RWPE2 (cell line): Measurements from ENCODE around the gene NFIX.
"Not testable (repeated sequence)": the region's sequence is repeated elsewhere in the genome, so short reads cannot be mapped to it uniquely, and the experiment has no call there.

Experiments
- ATAC-seq: fragments of 200-7000 bp; cut with Tn5 transposase; 3 replicates; pipeline ENCODE4 v1.9.1; 2021; ENCODE audit warnings: low read depth
- DNase-seq: peaks from one replicate; pipeline ENCODE4 v3.0.0-alpha.2; 2020; ENCODE audit warnings: low spot score
- H3K27ac ChIP-seq: fragments of 450-650 bp; 2 replicates; pipeline ENCODE4 v1.5.1; 2017; ENCODE audit warnings: mild to moderate bottlenecking; ENCODE audit not compliant: poor library complexity, severe bottlenecking
- H3K27me3 ChIP-seq: fragments of 250-450 bp; sonication (Bioruptor Pico); 2 replicates; pipeline ENCODE4 v1.5.1; 2021; ENCODE audit warnings: mild to moderate bottlenecking, moderate library complexity; ENCODE audit not compliant: insufficient read depth, poor library complexity, severe bottlenecking
- H3K36me3 ChIP-seq: fragments of 250-450 bp; sonication (Bioruptor Pico); 2 replicates; pipeline ENCODE4 v1.5.1; 2020; ENCODE audit warnings: low read depth, mild to moderate bottlenecking, moderate library complexity
- H3K4me1 ChIP-seq: fragments of 250-450 bp; sonication (Bioruptor Pico); 2 replicates; pipeline ENCODE4 v1.5.1; 2021; ENCODE audit warnings: mild to moderate bottlenecking, moderate library complexity; ENCODE audit not compliant: insufficient read depth, poor library complexity, severe bottlenecking
- H3K4me3 ChIP-seq: fragments of 250-450 bp; sonication (Bioruptor Pico); 2 replicates; pipeline ENCODE4 v1.5.1; 2021; ENCODE audit warnings: mild to moderate bottlenecking, moderate library complexity; ENCODE audit not compliant: severe bottlenecking
- H3K9me3 ChIP-seq: fragments of 250-450 bp; sonication (Bioruptor Pico); 2 replicates; pipeline ENCODE4 v1.5.1; 2021; ENCODE audit warnings: mild to moderate bottlenecking, moderate library complexity; ENCODE audit not compliant: severe bottlenecking
- TF ChIP-seq, protein P1 (sequence below): fragments of 450-650 bp; IDR thresholded peaks from one replicate; pipeline ENCODE4 v1.5.1; 2017; ENCODE audit warnings: mild to moderate bottlenecking, moderate library complexity; ENCODE audit not compliant: poor library complexity, severe bottlenecking

The NFIX gene

GRCh38 chr19:12955996-12956395, 39.3 kb upstream of the NFIX start:
- Histone ChIP-seq H3K27ac (peak overlapping the region; percentile 75), H3K27me3 (no peaks in the 10 kb centered on the region), H3K4me1 (peaks cover 21% of the 10 kb centered on the region), H3K36me3 (peaks cover 46% of the 10 kb centered on the region), H3K4me3 (peak overlapping the region; percentile 98), H3K9me3 (no peaks in the 10 kb centered on the region)
- no peak for DNase-seq
- ATAC-seq: no peak
- TF ChIP-seq, protein P1, sequence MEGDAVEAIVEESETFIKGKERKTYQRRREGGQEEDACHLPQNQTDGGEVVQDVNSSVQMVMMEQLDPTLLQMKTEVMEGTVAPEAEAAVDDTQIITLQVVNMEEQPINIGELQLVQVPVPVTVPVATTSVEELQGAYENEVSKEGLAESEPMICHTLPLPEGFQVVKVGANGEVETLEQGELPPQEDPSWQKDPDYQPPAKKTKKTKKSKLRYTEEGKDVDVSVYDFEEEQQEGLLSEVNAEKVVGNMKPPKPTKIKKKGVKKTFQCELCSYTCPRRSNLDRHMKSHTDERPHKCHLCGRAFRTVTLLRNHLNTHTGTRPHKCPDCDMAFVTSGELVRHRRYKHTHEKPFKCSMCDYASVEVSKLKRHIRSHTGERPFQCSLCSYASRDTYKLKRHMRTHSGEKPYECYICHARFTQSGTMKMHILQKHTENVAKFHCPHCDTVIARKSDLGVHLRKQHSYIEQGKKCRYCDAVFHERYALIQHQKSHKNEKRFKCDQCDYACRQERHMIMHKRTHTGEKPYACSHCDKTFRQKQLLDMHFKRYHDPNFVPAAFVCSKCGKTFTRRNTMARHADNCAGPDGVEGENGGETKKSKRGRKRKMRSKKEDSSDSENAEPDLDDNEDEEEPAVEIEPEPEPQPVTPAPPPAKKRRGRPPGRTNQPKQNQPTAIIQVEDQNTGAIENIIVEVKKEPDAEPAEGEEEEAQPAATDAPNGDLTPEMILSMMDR: no peak

DNA sequence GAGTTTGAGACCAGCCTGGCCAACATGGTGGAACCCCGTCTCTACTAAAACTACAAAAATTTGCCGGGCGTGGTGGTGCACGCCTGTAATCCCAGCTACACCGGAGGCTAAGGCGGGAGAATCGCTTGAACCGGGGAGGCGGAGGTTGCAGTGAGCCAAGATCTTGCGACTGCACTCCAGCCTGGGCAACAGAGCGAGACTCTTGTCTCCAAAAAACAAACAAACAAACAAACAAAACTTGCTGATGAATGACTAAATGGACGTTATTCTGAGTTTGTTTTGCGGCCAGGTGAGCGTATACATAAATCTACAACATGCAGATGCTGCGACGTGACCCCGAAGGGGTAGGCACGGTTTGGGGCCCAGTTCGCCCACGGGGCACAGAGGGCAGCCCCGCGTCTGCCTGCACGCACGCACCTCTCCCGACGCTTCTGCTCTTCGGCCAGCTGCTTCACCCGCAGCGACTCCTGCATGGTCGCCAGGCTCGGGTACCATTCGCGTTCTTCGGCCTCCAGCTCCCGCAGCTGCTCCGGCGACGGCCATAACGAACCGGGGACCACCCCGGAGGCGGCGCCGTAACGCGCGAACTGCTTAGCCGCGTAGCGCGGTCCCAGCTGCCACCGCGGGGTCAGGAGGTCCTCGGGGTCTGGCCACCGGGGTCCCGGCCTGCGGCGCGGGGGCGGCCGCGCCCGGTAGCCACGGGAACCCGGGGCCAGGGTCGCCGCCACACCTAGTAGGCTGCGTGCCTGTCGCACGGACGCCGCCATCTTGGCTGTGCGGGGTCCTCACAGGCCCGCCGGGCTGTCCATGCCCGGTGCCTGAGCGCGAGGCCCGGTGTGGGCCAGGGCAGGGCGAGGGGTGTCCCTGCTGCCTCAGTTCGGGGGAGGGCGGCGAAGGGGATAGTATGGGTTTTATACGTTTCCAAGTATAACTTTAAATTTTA, 38.6 kb upstream of the NFIX start, which contains the start of gene GADD45GIP1:
TSS of gene GADD45GIP1 (minus strand) at position 778 of the 943 bp plus-strand sequence. CDS start at position 767, 11 bp downstream.
- ATAC-seq: peak; percentile 90
- Histone ChIP-seq H3K27ac (peak within 1 kb of the TSS; percentile 75), H3K36me3 (peaks cover 40% of the 10 kb centered on the region), H3K27me3 (no peaks in the 10 kb centered on the region), H3K4me3 (peak within 1 kb of the TSS; percentile 98), H3K4me1 (peaks cover 21% of the 10 kb centered on the region), H3K9me3 (no peaks in the 10 kb centered on the region)
- TF ChIP-seq, protein P1: no peak
- no peak for DNase-seq

DNA sequence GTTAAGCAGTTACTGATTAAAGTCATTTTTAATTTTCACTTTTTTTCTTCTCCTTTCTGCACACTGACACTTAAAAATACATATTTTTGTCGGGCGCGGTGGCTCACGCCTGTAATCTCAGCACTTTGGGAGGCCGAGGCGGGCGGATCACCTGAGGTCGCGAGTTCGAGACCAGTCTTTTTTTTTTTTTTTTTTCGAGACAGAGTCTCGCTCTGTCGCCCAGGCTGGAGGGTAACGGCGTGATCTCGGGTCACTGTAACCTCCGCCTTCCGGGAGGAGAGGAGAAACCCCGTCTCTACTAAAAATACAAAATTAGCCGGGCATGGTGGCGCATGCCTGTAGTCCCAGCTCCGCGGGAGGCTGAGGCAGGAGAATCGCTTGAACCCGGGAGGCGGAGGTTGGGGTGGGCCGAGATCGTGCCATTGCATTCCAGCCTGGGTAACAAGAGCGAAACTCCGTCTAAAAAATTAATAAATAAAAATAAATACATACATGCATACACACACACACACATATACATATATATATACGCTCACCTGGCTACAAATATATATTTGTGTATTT, 37.8 kb upstream of the NFIX start:
- H3K27me3 ChIP-seq, ATAC-seq, DNase-seq, H3K9me3 ChIP-seq: not testable (repeated sequence)
- peak overlapping the region; percentile 75 for H3K27ac ChIP-seq
- H3K4me1 ChIP-seq: peaks cover 21% of the 10 kb centered on the region
- H3K36me3 ChIP-seq: peaks cover 32% of the 10 kb centered on the region
- peak overlapping the region; percentile 98 for H3K4me3 ChIP-seq

- Histone ChIP-seq H3K36me3 (peaks cover 12% of the 10 kb centered on the region), H3K27me3 (no peaks in the 10 kb centered on the region), H3K9me3 (no peaks in the 10 kb centered on the region), H3K4me3 (no peak overlapping the region), H3K4me1 (peaks cover 14% of the 10 kb centered on the region), H3K27ac (no peak overlapping the region)
- DNase-seq: no peak
- no peak for ATAC-seq
- TF ChIP-seq, protein P1: no peak
Measured at GRCh38 chr19:12959481-12959880, 35.8 kb upstream of the NFIX start.

DNA sequence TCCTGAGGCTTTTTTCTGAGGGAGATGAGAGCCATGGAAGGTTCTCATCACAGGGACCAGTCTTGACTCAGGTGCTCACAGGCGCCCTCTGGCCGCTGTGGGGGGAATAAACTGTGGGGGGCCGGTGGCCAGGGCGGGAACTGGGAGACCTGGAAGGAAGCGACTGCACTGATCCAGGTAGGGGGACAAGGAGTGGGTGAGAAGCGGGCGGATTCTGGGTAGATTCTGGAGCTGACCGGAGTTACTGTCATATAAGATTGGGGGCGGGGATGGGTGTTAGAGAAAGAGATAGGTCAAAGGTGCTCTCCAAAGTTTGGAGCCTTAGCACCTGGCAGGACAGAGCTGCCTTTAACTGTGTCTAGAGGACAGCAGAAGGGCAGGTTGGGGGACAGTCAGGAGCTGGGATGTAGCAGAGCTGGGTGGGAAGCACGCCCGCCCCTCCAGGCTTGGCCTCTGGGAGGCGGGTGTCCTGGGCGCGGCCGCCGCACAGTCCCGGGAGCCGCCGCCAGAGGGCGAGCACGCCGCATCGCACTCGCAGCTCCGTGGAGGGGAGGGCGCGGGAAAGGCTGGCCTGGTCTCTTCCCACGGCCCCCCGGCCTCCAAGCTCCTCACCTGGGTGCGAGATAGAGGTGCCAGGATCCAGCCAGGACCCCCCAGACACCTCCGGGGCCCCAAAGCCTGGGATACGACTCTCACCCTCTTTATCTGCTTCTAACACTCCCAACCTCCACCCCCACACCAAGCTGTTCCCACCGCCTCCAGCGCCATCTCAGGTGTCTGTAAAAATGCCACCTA, 30.1 kb upstream of the NFIX start:
- Histone ChIP-seq H3K36me3 (no peaks in the 10 kb centered on the region), H3K4me1 (peaks cover 7% of the 10 kb centered on the region), H3K27ac (peak overlapping the region; percentile 8), H3K9me3 (no peaks in the 10 kb centered on the region), H3K4me3 (peak overlapping the region; percentile 21), H3K27me3 (no peaks in the 10 kb centered on the region)
- peak; percentile 92 for ATAC-seq
- DNase-seq: no peak
- TF ChIP-seq, protein P1: peak; percentile 97
